ENCODE measurements around the gene CES2.
"Not testable (repeated sequence)": the region's sequence is repeated elsewhere in the genome, so short reads cannot be mapped to it uniquely, and the experiment has no call there.

Gene CES2

GRCh38 chr16:66972983-66973382, 37.7 kb downstream of the CES2 start:
- H3K4me1 Mint-ChIP-seq, result peaks cover 13% of the 10 kb centered on the region
- TF ChIP-seq CTCF (IDR thresholded peaks at IDR 0.05; ENCODE audit: unreplicated experiment in 3 of 3), result no peak
- H3K36me3 Mint-ChIP-seq (ENCODE audit: low read depth), result no peaks in the 10 kb centered on the region
- peaks cover 8% of the 10 kb centered on the region for H3K27me3 Mint-ChIP-seq (ENCODE audit: low read depth)
- no peaks in the 10 kb centered on the region for H3K9me3 Mint-ChIP-seq
- no peak overlapping the region for H3K27ac Mint-ChIP-seq
- H3K4me3 Mint-ChIP-seq, result no peak overlapping the region

GRCh38 chr16:66973716-66974115, 38.4 kb downstream of the CES2 start:
- H3K36me3 Mint-ChIP-seq (ENCODE audit: low read depth), result no peaks in the 10 kb centered on the region
- peaks cover 8% of the 10 kb centered on the region for H3K27me3 Mint-ChIP-seq (ENCODE audit: low read depth)
- no peak for TF ChIP-seq CTCF (IDR thresholded peaks at IDR 0.05; ENCODE audit: unreplicated experiment in 3 of 3)
- no peak overlapping the region for H3K27ac Mint-ChIP-seq
- H3K4me1 Mint-ChIP-seq, result peaks cover 13% of the 10 kb centered on the region
- no peak overlapping the region for H3K4me3 Mint-ChIP-seq
- no peaks in the 10 kb centered on the region for H3K9me3 Mint-ChIP-seq

- H3K27ac Mint-ChIP-seq, result peak overlapping the region in 1 of 3 experiments; percentile 21
- H3K4me3 Mint-ChIP-seq; H3K27me3 Mint-ChIP-seq (ENCODE audit: low read depth); H3K36me3 Mint-ChIP-seq (ENCODE audit: low read depth); H3K9me3 Mint-ChIP-seq: not testable (repeated sequence)
- peaks cover 13% of the 10 kb centered on the region for H3K4me1 Mint-ChIP-seq
These were observed 39.0 kb downstream of the CES2 start for GRCh38 chr16:66974156-66974931.

- H3K36me3 Mint-ChIP-seq (ENCODE audit: low read depth); H3K9me3 Mint-ChIP-seq; H3K27me3 Mint-ChIP-seq (ENCODE audit: low read depth); H3K4me3 Mint-ChIP-seq: not testable (repeated sequence)
- peak overlapping the region in 1 of 3 experiments; percentile 21 for H3K27ac Mint-ChIP-seq
- peaks cover 13% of the 10 kb centered on the region for H3K4me1 Mint-ChIP-seq
These were observed 39.6 kb downstream of the CES2 start for GRCh38 chr16:66974932-66975246.

- H3K9me3 Mint-ChIP-seq, result no peaks in the 10 kb centered on the region
- peaks cover 7% of the 10 kb centered on the region for H3K27me3 Mint-ChIP-seq (ENCODE audit: low read depth)
- H3K4me1 Mint-ChIP-seq, result peaks cover 13% of the 10 kb centered on the region
- H3K36me3 Mint-ChIP-seq (ENCODE audit: low read depth), result no peaks in the 10 kb centered on the region
- H3K27ac Mint-ChIP-seq, result peak overlapping the region in 1 of 3 experiments; percentile 21
- TF ChIP-seq CTCF (IDR thresholded peaks at IDR 0.05; ENCODE audit: unreplicated experiment in 3 of 3), result no peak
- no peak overlapping the region for H3K4me3 Mint-ChIP-seq
These were observed 40.1 kb downstream of the CES2 start for GRCh38 chr16:66975302-66975893.

GRCh38 chr16:66976746-66977145, 41.4 kb downstream of the CES2 start:
- H3K4me1 Mint-ChIP-seq, result peaks cover 13% of the 10 kb centered on the region
- peak overlapping the region in 1 of 3 experiments; percentile 34 for H3K27ac Mint-ChIP-seq
- H3K9me3 Mint-ChIP-seq, result no peaks in the 10 kb centered on the region

More at GRCh38 chr16:66976746-66977145, 41.4 kb downstream of the CES2 start:
- Mint-ChIP-seq H3K36me3 (ENCODE audit: low read depth) (no peaks in the 10 kb centered on the region), H3K27me3 (ENCODE audit: low read depth) (peaks cover 9% of the 10 kb centered on the region), H3K4me3 (peak overlapping the region in 1 of 3 experiments; percentile 15)
- TF ChIP-seq CTCF (IDR thresholded peaks at IDR 0.05; ENCODE audit: unreplicated experiment in 3 of 3), result no peak

Measured in nephron (organoid).